ENCODE results near the gene RHEX.

Gene RHEX

GRCh38 chr1:206142011-206142410 is 89.0 kb downstream of the RHEX start:
- TF ChIP-seq, protein P1, sequence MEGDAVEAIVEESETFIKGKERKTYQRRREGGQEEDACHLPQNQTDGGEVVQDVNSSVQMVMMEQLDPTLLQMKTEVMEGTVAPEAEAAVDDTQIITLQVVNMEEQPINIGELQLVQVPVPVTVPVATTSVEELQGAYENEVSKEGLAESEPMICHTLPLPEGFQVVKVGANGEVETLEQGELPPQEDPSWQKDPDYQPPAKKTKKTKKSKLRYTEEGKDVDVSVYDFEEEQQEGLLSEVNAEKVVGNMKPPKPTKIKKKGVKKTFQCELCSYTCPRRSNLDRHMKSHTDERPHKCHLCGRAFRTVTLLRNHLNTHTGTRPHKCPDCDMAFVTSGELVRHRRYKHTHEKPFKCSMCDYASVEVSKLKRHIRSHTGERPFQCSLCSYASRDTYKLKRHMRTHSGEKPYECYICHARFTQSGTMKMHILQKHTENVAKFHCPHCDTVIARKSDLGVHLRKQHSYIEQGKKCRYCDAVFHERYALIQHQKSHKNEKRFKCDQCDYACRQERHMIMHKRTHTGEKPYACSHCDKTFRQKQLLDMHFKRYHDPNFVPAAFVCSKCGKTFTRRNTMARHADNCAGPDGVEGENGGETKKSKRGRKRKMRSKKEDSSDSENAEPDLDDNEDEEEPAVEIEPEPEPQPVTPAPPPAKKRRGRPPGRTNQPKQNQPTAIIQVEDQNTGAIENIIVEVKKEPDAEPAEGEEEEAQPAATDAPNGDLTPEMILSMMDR (conservative IDR thresholded peaks at IDR 0.05; ENCODE audit: control insufficient read depth, insufficient read depth, low read depth, low read length) = no peak

GRCh38 chr1:206142770-206143169 is 89.8 kb downstream of the RHEX start:
- no peak for DNase-seq (ENCODE audit: low read depth)
- TF ChIP-seq, protein P1 (conservative IDR thresholded peaks at IDR 0.05; ENCODE audit: control insufficient read depth, insufficient read depth, low read depth, low read length) = no peak
- H3K4me3 ChIP-seq (ENCODE audit: control insufficient read depth, low read depth, low read length) = no peak overlapping the region

More at GRCh38 chr1:206142011-206142410, 89.0 kb downstream of the RHEX start:
- DNase-seq (ENCODE audit: low read depth) = no peak
- H3K4me3 ChIP-seq (ENCODE audit: control insufficient read depth, low read depth, low read length) = no peak overlapping the region

DNA sequence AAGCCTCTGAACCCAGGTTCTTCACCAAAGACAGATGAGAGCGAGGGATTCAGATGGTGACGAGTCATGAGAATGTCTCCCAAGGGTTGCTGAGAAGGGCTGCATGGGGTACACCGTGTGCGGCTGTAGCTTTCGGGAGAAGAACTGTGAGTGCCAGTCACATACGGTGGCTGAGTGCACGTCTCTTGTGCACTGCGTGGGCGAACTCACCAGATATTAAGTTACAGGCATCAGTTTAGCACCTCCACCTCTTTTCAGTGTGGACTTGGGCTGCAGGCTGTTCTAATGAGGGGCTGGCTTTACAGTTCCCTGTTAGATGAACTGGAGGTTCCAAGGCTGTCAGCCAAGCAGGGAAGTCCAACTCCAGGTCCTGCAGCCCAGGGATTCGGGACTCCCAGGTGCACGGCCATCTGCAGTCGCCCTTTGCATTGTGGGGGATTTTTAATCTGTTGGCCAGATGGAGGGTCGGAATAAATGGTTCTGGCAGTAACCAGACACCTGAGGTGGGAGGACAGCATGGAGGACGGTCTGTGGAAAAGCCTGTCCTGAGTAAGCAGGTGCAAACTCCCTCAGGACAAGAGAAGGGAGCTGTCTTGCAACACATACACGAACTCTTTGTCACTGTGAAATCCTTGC is 90.7 kb downstream of the RHEX start:
- TF ChIP-seq, protein P1 (conservative IDR thresholded peaks at IDR 0.05; ENCODE audit: control insufficient read depth, insufficient read depth, low read depth, low read length) = no peak

GRCh38 chr1:206144605-206145004 is 91.6 kb downstream of the RHEX start:
- TF ChIP-seq, protein P1 (conservative IDR thresholded peaks at IDR 0.05; ENCODE audit: control insufficient read depth, insufficient read depth, low read depth, low read length) = no peak
- no peak overlapping the region for H3K4me3 ChIP-seq (ENCODE audit: control insufficient read depth, low read depth, low read length)
- no peak for DNase-seq (ENCODE audit: low read depth)

More for the DNA sequence above, 90.7 kb downstream of the RHEX start:
- H3K4me3 ChIP-seq (ENCODE audit: control insufficient read depth, low read depth, low read length) = no peak overlapping the region
- DNase-seq (ENCODE audit: low read depth) = no peak

DNA sequence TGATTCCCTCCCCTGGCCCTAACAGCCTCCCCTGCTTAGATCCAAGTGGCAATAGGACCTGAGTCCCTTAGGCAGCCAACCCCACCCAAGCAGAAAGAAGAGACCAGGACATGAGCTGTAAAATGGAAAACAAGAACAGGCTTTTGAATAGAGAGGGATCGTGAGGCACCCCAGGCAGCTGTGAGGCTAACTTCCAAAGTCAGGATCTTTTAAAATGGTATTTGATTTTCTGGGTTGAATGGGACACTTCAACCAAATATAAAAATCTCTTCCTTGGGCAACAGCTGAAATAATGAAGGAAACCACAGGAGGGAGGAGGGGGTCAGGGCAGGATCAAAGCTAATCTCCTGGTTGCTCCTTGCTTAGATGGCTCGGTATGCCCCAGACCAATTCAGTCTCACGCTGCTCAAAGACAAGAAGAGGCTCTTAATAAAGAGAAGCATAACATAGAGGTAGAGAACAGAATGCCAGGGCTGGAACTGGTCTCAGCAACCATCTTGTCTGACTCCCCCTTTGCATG is 92.9 kb downstream of the RHEX start:
- H3K4me3 ChIP-seq (ENCODE audit: control insufficient read depth, low read depth, low read length) = no peak overlapping the region
- no peak for DNase-seq (ENCODE audit: low read depth)
- TF ChIP-seq, protein P1 (conservative IDR thresholded peaks at IDR 0.05; ENCODE audit: control insufficient read depth, insufficient read depth, low read depth, low read length) = no peak

Data from fibroblast of mammary gland (primary cell).